ENCODE measurements around the gene TRPM3.
"Not testable (repeated sequence)": the region's sequence is repeated elsewhere in the genome, so short reads cannot be mapped to it uniquely, and the experiment has no call there.

DNA sequence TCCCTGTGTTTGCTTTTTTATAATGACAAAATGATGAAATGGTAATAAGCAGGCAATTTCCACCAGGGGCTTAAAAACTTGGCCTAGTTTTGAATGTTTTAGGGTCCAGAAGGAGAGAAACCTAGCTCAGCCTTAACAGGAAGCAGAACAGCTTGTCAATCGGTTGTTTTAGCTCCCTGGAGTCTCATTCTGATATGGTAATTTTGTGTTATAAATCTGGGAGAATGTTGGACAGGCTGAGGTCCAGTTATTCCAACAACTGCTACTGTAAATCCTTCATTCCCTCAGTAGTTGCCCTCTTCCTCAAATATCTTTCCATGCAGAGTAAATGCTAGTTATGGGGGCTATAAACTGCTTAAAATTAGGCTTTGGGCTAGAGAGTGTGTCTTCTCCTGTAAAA lies 397.4 kb downstream of the TRPM3 start:
- TF ChIP-seq POLR2AphosphoS5 (IDR thresholded peaks at IDR 0.05; ENCODE audit: borderline replicate concordance, low read depth, low read length); EZH2 (IDR thresholded peaks at IDR 0.05); FOXP2 (optimal IDR thresholded peaks at IDR 0.05; ENCODE audit: control extremely low read depth, extremely low read length, insufficient read depth): not testable (repeated sequence)
